Smooth muscle cell (in vitro differentiated cells): Measurements from ENCODE around the gene SLC23A3. TPM values are rescaled to one million over a fixed set of nuclear protein-coding genes. Genes with fewer than 3 reads are reported as not detected.

Experiments
- DNase-seq: peaks from one replicate; lab custom pipeline; 2025; ENCODE audit not compliant: unreplicated experiment; lab: John Stamatoyannopoulos, UW
- H2AFZ ChIP-seq: fragments of 200-600 bp; sonication (generic); 2 replicates; pipeline ENCODE4 v1.6.0; 2016; ENCODE audit warnings: antibody characterized with exemption, low read depth, mild to moderate bottlenecking
- H3F3A ChIP-seq: fragments of 200-600 bp; sonication (generic); 2 replicates; pipeline ENCODE4 v1.6.0; 2017; ENCODE audit warnings: antibody characterized with exemption, low read depth
- H3K27ac ChIP-seq: fragments of 200-600 bp; sonication (generic); 2 replicates; pipeline ENCODE4 v1.5.1; 2016; ENCODE audit warnings: low read depth, mild to moderate bottlenecking
- H3K27me3 ChIP-seq: fragments of 200-600 bp; sonication (generic); 2 replicates; pipeline ENCODE4 v1.6.1; 2016; ENCODE audit warnings: low read depth, mild to moderate bottlenecking
- H3K36me3 ChIP-seq: fragments of 200-600 bp; sonication (generic); 2 replicates; pipeline ENCODE4 v1.5.1; 2016; ENCODE audit warnings: low read depth
- H3K4me1 ChIP-seq: fragments of 200-600 bp; sonication (generic); 2 replicates; pipeline ENCODE4 v1.5.1; 2016; ENCODE audit warnings: low read depth
- H3K4me2 ChIP-seq: fragments of 200-600 bp; sonication (generic); 2 replicates; pipeline ENCODE4 v1.6.0; 2016; ENCODE audit warnings: mild to moderate bottlenecking
- H3K4me3 ChIP-seq: fragments of 200-600 bp; sonication (generic); 2 replicates; pipeline ENCODE4 v1.5.1; 2016; ENCODE audit warnings: mild to moderate bottlenecking
- H3K79me2 ChIP-seq: fragments of 200-600 bp; sonication (generic); 2 replicates; pipeline ENCODE4 v1.6.0; 2016; ENCODE audit warnings: low read depth, mild to moderate bottlenecking
- H3K9ac ChIP-seq: fragments of 200-600 bp; sonication (generic); 2 replicates; pipeline ENCODE4 v1.6.0; 2016; ENCODE audit warnings: low read depth
- H3K9me3 ChIP-seq: fragments of 200-600 bp; sonication (generic); replicated peaks from 2 replicates; pipeline ENCODE4 v1.5.1; 2016; ENCODE audit warnings: low read depth
- H4K20me1 ChIP-seq: fragments of 200-600 bp; sonication (generic); 2 replicates; pipeline ENCODE4 v1.6.0; 2016; ENCODE audit warnings: low read depth
- CTCF ChIP-seq: fragments of 200-600 bp; sonication (generic); IDR thresholded peaks from 2 replicates; pipeline ENCODE4 v1.5.1; 2017; ENCODE audit warnings: borderline replicate concordance, mild to moderate bottlenecking, antibody characterized with exemption; ENCODE audit not compliant: insufficient read depth, poor library complexity, severe bottlenecking
- WGBS: methylation state at CpG from one replicate; pipeline ENCODE4 v1.1.7; 2016; ENCODE audit warnings: low lambda C conversion rate; 5-methylcytosine and 5-hydroxymethylcytosine counted together
- polyA plus RNA-seq: library from polyadenylated mRNA; unstranded; fragments of >200 nt; fragmentation: Nextera tagmentation; extraction: Ambion mirVana; gene quantifications from 2 replicates; pipeline ENCODE4 v1.2.1, GENCODE V29; 2016
- total RNA-seq: library from RNA; depleted of rRNA; stranded (reverse); fragments of >200 nt; gene quantifications from 2 replicates; pipeline ENCODE4 v1.2.3, GENCODE V29; 2014

Gene SLC23A3
- total and polyA plus RNA-seq, 2 experiments from 2014 or later, result not detected

GRCh38 chr2:219199470-219200211 is 29.8 kb upstream of the SLC23A3 start:
- no peak for DNase-seq
- Histone ChIP-seq H3F3A (no peaks in the 10 kb centered on the region), H3K4me3 (no peak overlapping the region), H3K9ac (no peak overlapping the region), H3K27me3 (no peaks in the 10 kb centered on the region), H3K36me3 (no peaks in the 10 kb centered on the region), H4K20me1 (no peaks in the 10 kb centered on the region), H3K4me2 (no peak overlapping the region), H3K27ac (no peak overlapping the region), H3K9me3 (no peaks in the 10 kb centered on the region), H2AFZ (no peak overlapping the region), H3K4me1 (no peaks in the 10 kb centered on the region), H3K79me2 (no peaks in the 10 kb centered on the region)
- 89% methylated on average over 12 of the region's 12 CpGs for WGBS
- TF ChIP-seq CTCF, result no peak

- Histone ChIP-seq H3F3A (no peaks in the 10 kb centered on the region), H3K27ac (no peak overlapping the region), H3K79me2 (no peaks in the 10 kb centered on the region), H2AFZ (no peak overlapping the region), H3K9ac (no peak overlapping the region), H3K27me3 (no peaks in the 10 kb centered on the region), H3K4me1 (no peaks in the 10 kb centered on the region), H4K20me1 (no peaks in the 10 kb centered on the region), H3K4me3 (no peak overlapping the region), H3K36me3 (no peaks in the 10 kb centered on the region), H3K4me2 (no peak overlapping the region), H3K9me3 (no peaks in the 10 kb centered on the region)
- no peak for DNase-seq
- 86% methylated on average over 5 of the region's 5 CpGs for WGBS
- TF ChIP-seq CTCF, result no peak
These were observed 29.1 kb upstream of the SLC23A3 start for GRCh38 chr2:219198974-219199373.

DNA sequence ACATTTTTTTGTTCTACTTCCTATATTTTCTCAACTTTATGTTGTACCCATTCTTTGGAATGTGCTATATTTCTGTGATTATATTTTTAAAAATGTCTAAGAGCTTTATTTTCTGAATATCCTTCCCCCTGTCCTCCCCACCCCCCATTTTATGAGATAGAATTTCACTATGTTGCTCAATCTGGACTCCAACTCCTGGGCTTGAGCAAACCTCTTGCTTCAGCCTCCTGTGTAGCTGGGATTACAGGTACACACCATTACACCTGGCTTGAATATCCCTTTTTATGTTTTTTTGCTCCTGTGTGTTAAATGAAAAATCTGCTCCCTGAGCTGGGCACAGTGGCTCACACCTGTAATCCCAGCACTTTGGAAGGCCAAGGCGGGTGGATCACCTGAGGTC is 27.6 kb upstream of the SLC23A3 start:
- no peak overlapping the region for H3K4me2 ChIP-seq
- 96% methylated on average over 1 of the region's 1 CpG for WGBS
- H3K9ac ChIP-seq, result no peak overlapping the region
- H2AFZ ChIP-seq, result no peak overlapping the region
- H3K79me2 ChIP-seq, result no peaks in the 10 kb centered on the region
- no peaks in the 10 kb centered on the region for H3K36me3 ChIP-seq
- no peaks in the 10 kb centered on the region for H3F3A ChIP-seq
- no peak for DNase-seq
- H4K20me1 ChIP-seq, result no peaks in the 10 kb centered on the region
- no peak overlapping the region for H3K27ac ChIP-seq
- H3K27me3 ChIP-seq, result no peaks in the 10 kb centered on the region
- H3K9me3 ChIP-seq, result no peaks in the 10 kb centered on the region
- H3K4me1 ChIP-seq, result no peaks in the 10 kb centered on the region
- no peak overlapping the region for H3K4me3 ChIP-seq
- TF ChIP-seq CTCF, result no peak
